Calu3 (cell line): Measurements from ENCODE around the gene CNPY2. TPM values are rescaled to one million over a fixed set of nuclear protein-coding genes. Genes with fewer than 3 reads are reported as not detected.

ENCODE experiments used
- BruUV-seq: library from RNA; stranded (reverse); fragments of 400-500 nt; replicated peaks from 2 replicates; lab custom pipeline; 2021; lab: Mats Ljungman, UMichigan
- CTCF ChIA-PET: fragments of 300-600 bp; sonication (Branson Sonifier 250); formaldehyde crosslinking; loops from one replicate; lab custom pipeline; 2022; ENCODE audit warnings: antibody characterized with exemption; lab: Charles Lee
- DNase-seq: peaks from one replicate; pipeline ENCODE4 v3.0.0; 2022
- H3K27ac Mint-ChIP-seq: one replicate; pipeline ENCODE4 v1.8.0; 2022; ENCODE audit warnings: mixed read lengths; ENCODE audit not compliant: unreplicated experiment
- H3K27me3 Mint-ChIP-seq: one replicate; pipeline ENCODE4 v1.8.0; 2022; ENCODE audit warnings: mixed read lengths; ENCODE audit not compliant: unreplicated experiment
- H3K36me3 Mint-ChIP-seq: one replicate; pipeline ENCODE4 v1.8.0; 2022; ENCODE audit warnings: mild to moderate bottlenecking, moderate library complexity, mixed read lengths; ENCODE audit not compliant: insufficient read depth, unreplicated experiment
- H3K4me1 Mint-ChIP-seq: one replicate; pipeline ENCODE4 v1.8.0; 2022; ENCODE audit warnings: mild to moderate bottlenecking, low read depth, mixed read lengths; ENCODE audit not compliant: unreplicated experiment
- H3K4me3 Mint-ChIP-seq: one replicate; pipeline ENCODE4 v1.8.0; 2022; ENCODE audit warnings: mild to moderate bottlenecking, low read depth, moderate library complexity, mixed read lengths; ENCODE audit not compliant: unreplicated experiment
- H3K9me3 Mint-ChIP-seq: one replicate; pipeline ENCODE4 v1.8.0; 2022; ENCODE audit warnings: low read depth, mixed read lengths; ENCODE audit not compliant: unreplicated experiment
- CTCF ChIP-seq: fragments of 200-600 bp; IDR thresholded peaks from one replicate; pipeline ENCODE4 v1.8.0; 2022; ENCODE audit warnings: antibody characterized with exemption; ENCODE audit not compliant: unreplicated experiment
- intact Hi-C: fragments of 100-400 bp; cut with micrococcal nuclease; formaldehyde crosslinking; loops from one replicate; pipeline ENCODE4 v1.10.0; 2022; ENCODE audit not compliant: unreplicated experiment
- total RNA-seq: library from RNA; stranded (reverse); gene quantifications from 2 replicates; pipeline ENCODE4 v1.2.3, GENCODE V29; 2022

The CNPY2 gene
- total RNA-seq, 1 experiment from 2014 or later, result 228 TPM

- DNase-seq, result no peak
- no peak for TF ChIP-seq CTCF
- intact Hi-C loops, result no loop called here
- no peaks in the 10 kb centered on the region for H3K27me3 Mint-ChIP-seq
- H3K4me3 Mint-ChIP-seq, result no peak overlapping the region
- H3K9me3 Mint-ChIP-seq, result no peaks in the 10 kb centered on the region
- no peak overlapping the region for H3K27ac Mint-ChIP-seq
- CTCF ChIA-PET, result interaction anchor here (0.7 to 1.2 kb wide), 2 partner anchors 12 to 143 kb away, joined by 3 to 4 read pairs; no protein-coding TSS in a partner anchor
- no TSS peak for BruUV-seq
- peaks cover 8% of the 10 kb centered on the region for H3K36me3 Mint-ChIP-seq
- H3K4me1 Mint-ChIP-seq, result no peaks in the 10 kb centered on the region
These were observed 5.2 kb upstream of the CNPY2 start for GRCh38 chr12:56321027-56321426.

- CTCF ChIA-PET, result no interaction called here
- intact Hi-C loops, result no loop called here
- no peak for DNase-seq
- BruUV-seq, result no TSS peak
- no peak overlapping the region for H3K27ac Mint-ChIP-seq
- H3K4me3 Mint-ChIP-seq, result no peak overlapping the region
- TF ChIP-seq CTCF, result no peak
- H3K27me3 Mint-ChIP-seq, result no peaks in the 10 kb centered on the region
- H3K36me3 Mint-ChIP-seq, result peaks cover 35% of the 10 kb centered on the region
- no peaks in the 10 kb centered on the region for H3K4me1 Mint-ChIP-seq
- H3K9me3 Mint-ChIP-seq, result no peaks in the 10 kb centered on the region
These were observed 1.9 kb upstream of the CNPY2 start for GRCh38 chr12:56317675-56318074.

GRCh38 chr12:56315249-56315621 lies 553 bp downstream of the CNPY2 start:
- DNase-seq, result no peak
- H3K4me1 Mint-ChIP-seq, result no peaks in the 10 kb centered on the region
- TSS peak; percentile 74 for BruUV-seq
- H3K27me3 Mint-ChIP-seq, result no peaks in the 10 kb centered on the region
- TF ChIP-seq CTCF, result no peak
- H3K9me3 Mint-ChIP-seq, result no peaks in the 10 kb centered on the region
- peak overlapping the region; percentile 99 for H3K27ac Mint-ChIP-seq
- H3K4me3 Mint-ChIP-seq, result peak overlapping the region; percentile 100
- H3K36me3 Mint-ChIP-seq, result peaks cover 57% of the 10 kb centered on the region
- CTCF ChIA-PET, result interaction anchor here (1.0 to 2.2 kb wide), 6 partner anchors 11 to 149 kb away, joined by 3 to 22 read pairs (median 8); partner anchors contain the start of genes PAN2, RNF41 and STAT2
- intact Hi-C loops, result no loop called here

- Mint-ChIP-seq H3K9me3 (no peaks in the 10 kb centered on the region), H3K4me1 (no peaks in the 10 kb centered on the region), H3K27me3 (no peaks in the 10 kb centered on the region), H3K4me3 (no peak overlapping the region), H3K27ac (no peak overlapping the region), H3K36me3 (peaks cover 82% of the 10 kb centered on the region)
- no TSS peak for BruUV-seq
- TF ChIP-seq CTCF, result no peak
- no peak for DNase-seq
- CTCF ChIA-PET, result no interaction called here
- intact Hi-C loops, result no loop called here
These were observed 4.8 kb downstream of the CNPY2 start for GRCh38 chr12:56311003-56311402.
